ENCODE data around the gene PTPRG. TPM values are rescaled to one million over a fixed set of nuclear protein-coding genes. Genes with fewer than 3 reads are reported as not detected.

The PTPRG gene
- polyA plus RNA-seq, 10 donors, result 25.7 to 37.0 (median 33.0) TPM

DNA sequence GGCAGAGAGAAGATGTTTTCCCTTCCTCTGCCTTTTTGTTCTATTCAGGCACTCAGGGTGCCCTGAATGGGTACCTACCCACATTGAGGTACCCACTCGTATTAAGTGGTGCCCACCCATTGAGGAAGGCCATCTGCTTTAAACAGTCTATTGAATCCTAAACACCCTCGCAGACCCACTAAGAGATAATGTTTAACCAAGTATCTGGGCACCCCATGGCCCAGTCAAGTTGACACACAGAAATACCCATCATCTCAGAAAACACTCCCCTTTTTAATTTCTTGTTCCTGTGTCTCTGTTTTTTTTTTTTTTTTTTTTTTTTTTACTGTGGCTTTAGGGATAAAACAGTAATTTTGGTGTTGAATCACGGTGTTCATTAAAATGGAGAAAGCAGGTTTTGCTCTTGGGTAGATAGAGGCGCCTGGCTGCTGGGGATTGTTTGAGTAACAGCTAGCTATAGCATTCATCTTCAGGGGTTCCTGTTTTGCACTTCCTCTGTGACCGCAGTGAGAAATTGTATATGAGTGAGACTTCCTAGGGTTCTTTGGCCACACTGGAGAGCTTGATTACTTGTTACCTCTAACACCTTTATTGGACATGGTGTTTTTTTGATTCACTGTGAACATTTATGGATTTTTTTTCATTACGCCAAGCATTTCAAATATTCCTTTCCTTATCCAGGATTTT, 259.1 kb downstream of the PTPRG start:
- no peak for DNase-seq

- DNase-seq, result peak in 2 of 3 donors; percentile 59 to 60
Observed at GRCh38 chr3:61821823-61822251, 260.5 kb downstream of the PTPRG start.

DNA sequence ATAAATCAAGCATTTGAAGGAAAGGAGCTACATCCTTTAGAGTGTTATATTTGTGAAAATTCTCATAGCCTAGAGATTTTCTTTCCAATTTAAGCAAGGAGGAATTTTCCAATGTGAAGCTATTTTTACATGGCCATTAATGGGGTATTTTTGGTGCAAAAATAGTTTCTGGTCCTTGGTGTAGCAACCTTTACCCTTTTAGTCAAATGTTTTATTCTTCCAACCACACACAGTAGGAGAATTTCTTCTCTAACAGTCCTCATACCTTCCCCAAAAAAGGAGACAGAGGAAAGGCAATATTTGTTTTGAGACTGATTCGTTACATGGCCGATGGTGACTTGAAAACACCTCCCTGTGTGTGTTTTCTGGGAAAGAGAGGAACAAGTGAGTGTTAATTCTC, 261.2 kb downstream of the PTPRG start:
- DNase-seq, result no peak

DNA sequence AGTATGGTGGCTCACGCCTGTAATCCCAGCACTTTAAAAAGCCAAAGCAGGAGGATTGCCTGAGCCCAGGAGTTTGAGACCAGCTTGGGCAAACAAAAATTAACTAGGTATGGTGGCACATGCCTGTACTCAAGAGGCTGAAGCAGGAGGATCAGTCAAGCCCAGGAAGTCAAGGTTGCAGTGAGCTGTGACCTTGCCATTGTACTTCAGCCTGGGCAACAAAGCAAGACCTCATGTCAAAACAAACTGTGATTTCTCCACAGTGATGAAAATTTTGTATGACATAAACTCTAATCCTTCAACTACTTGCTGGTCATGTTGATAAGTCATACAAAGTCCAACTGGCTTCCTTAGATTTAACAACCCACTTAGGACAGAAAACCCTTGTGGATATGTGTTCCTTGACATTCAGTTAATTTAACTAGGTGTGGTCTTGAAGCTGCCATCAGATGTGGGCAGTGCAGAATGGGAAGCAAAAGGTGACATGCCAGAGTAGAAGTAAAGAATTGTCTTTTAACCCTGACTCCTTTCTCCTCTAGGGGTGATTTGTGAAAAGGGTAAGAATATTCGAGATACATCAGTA, 263.3 kb downstream of the PTPRG start:
- DNase-seq, result no peak

DNA sequence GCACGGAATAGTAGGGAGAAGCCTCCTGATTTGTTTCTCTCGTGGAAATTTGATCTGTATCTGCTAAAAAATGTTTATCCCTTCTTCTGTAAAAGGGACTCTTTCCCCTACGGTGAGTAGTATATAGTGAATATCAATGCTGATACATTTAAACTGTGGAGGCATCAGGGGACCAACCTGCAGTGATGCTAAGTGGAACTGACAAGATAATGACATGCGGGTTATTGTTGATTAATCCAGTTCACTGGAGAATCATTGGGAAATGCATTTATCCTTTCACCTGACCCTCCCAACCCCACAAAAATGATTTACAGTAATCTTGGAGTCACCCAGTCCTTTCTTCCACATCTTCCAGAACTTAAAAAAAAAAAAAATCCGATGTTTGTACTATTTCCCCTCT, 264.8 kb downstream of the PTPRG start:
- no peak for DNase-seq

DNA sequence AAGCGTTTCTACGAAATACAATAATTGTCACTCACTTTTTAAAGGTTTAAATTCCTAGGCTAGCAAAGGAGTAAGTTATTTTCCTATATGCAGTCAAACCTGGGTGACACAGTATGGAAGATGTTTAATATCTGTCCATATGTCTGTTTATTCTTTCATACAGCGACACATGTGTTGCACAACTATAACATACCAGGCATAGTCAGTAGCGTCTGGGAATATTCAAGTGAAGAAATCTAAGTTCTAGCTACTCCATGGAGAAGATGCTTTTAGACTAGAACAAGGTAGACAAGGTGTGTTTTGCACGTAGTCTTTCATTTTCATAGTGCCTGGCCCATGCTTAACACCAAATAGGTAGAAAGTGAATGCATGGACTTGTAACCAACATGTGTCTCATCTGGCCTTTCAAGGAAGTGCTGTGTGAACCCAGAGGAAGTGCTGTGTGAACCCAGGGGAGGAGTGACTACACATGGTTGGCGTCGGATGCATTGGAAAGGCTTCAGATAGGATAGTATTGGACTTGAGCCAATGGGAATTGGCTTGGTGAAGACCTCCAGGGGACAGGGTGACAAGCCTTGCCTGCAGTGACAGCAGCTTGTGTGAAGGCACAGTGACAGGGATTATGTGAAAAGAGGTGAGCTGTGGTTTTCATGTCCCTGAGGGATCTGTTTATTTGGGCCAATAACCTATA, 267.0 kb downstream of the PTPRG start:
- no peak for DNase-seq

- peak in 1 of 3 donors; percentile 61 for DNase-seq
Observed at GRCh38 chr3:61828880-61829721, 267.7 kb downstream of the PTPRG start.

DNA sequence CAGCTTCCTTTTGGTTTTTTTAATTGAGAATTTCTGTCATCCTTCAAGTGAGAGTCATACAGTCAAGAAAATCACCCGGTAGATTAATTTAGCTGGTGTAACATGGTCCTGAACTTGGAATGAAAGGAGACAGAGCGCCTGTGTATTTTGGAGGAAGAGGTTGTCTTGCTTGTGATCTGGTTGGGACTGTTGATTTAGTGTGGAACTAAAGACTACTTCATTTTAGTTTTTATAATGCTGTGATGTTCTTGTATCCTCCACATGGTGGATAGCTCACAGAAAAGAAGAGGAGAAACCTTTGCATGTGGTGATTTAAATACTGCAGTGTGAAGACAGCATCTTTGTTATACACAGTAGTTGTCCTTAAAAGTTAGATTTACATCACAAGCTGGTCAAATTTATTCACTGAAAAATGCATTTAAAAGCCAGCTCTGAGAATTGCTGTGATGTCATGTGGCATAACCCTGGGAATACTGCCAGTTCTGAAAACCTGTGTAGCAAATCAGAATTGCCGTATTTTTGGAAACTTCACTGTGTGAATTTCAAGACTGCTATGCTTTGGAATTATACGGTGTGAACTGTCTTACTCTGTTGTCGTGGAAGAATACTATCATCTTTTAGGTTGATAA, 268.5 kb downstream of the PTPRG start:
- peak in 2 of 3 donors; percentile 40 to 76 for DNase-seq

GRCh38 chr3:61831973-61832372, 270.6 kb downstream of the PTPRG start:
- no peak for DNase-seq

GRCh38 chr3:61832375-61833229, 271.2 kb downstream of the PTPRG start:
- DNase-seq, result no peak

GRCh38 chr3:61839256-61839655, 277.9 kb downstream of the PTPRG start:
- peak in 1 of 3 donors; percentile 67 for DNase-seq

- DNase-seq, result no peak
Observed at GRCh38 chr3:61841111-61841845, 279.9 kb downstream of the PTPRG start.

- DNase-seq, result no peak
Observed at GRCh38 chr3:61841988-61842387, 280.6 kb downstream of the PTPRG start.

GRCh38 chr3:61844346-61844745, 283.0 kb downstream of the PTPRG start:
- DNase-seq, result no peak

DNA sequence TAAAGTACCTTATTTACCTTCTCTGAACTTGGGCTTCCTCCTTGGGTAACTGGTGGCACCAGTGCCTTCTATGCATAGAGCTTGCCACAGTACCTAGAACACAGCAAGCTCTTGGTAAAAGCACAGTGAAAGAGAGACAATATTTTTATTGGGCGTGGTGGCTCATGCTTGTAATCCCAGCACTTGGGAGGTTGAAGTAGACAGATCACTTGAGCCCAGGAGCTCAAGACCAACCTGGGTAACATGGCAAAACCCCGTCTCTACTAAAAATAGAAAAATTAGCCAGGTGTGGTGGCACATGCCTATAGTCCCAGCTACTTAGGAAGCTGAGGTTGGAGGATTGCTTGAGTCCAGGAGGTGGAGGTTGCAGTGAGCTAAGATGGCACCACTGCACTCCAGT, 285.1 kb downstream of the PTPRG start:
- no peak for DNase-seq

DNA sequence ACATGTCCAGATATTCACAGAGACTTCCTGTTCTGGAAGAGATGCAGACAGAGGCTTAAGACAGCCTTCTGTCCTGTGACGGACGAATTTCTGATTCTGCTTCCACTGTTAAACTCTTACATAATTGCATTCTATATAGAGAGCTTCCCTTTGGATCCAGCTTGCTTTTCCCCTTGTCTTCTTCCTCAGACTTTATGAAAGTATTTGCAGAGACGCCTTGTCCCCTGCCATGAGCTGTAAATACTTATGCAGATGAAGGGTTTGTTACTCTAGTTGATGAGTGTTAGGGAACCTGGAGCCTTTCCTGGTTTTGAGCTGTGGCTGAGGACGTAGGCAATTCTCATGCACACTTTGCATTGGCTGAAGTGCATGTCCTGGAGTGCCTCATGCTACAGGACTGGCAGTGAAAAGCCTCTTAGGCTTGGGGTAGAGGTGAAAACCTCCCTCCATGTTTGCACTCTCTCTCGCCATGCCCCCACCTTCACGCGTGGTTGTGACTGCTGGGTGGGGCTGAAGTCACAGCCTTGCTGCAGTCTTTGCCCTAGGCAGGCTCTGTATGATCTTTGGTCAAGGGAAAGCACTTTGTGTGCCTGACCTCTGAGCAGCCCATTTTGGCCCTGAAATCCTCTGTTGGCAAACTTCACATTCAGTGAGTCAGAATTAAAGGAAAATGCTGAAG, 286.6 kb downstream of the PTPRG start:
- peak in 2 of 3 donors; percentile 76 to 89 for DNase-seq

- DNase-seq, result peak; percentile 71 to 89 (median 78)
Observed at GRCh38 chr3:61848885-61849284, 287.5 kb downstream of the PTPRG start.

DNA sequence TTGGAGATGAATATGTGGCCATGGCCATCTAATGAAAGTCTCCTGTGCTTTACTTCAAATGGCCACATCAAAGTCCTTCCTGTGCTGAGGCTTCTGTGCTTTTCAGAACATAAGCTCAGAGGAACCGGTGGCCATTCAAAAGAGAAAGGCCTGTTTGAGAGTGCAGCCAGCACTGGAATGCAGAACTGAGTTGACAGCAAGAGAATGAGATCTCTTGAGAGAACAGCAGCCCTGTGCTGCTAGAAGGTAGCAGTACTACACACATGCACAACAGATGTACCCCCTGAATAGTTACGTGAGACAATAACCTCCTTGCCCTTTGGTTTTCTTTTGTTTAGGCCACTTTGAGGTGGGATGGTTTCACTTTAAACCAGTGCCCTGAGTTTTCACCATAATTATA, 292.5 kb downstream of the PTPRG start:
- DNase-seq, result no peak

GRCh38 chr3:61855211-61855610, 293.8 kb downstream of the PTPRG start:
- no peak for DNase-seq
